Stimulated activated naive CD4-positive, alpha-beta T cell treated with Interleukin-2 at 50 U/mL for 16 hours (primary cell): ENCODE measurements around the gene ZNF322.

Experiments
- DNase-seq: peaks from one replicate; lab custom pipeline; 2025; lab: John Stamatoyannopoulos, UW

The ZNF322 gene

GRCh38 chr6:26613689-26614683, 45.6 kb downstream of the ZNF322 start:
- no peak for DNase-seq

- no peak for DNase-seq
Observed at GRCh38 chr6:26613201-26613600, 46.3 kb downstream of the ZNF322 start.

GRCh38 chr6:26611599-26611998, 47.9 kb downstream of the ZNF322 start:
- no peak for DNase-seq

GRCh38 chr6:26609463-26609862, 50.1 kb downstream of the ZNF322 start:
- DNase-seq: no peak

GRCh38 chr6:26607434-26608230, 51.9 kb downstream of the ZNF322 start:
- peak; percentile 25 for DNase-seq

GRCh38 chr6:26604797-26605196, 54.7 kb downstream of the ZNF322 start:
- DNase-seq: no peak

GRCh38 chr6:26604026-26604425, 55.5 kb downstream of the ZNF322 start:
- no peak for DNase-seq

- no peak for DNase-seq
Observed at GRCh38 chr6:26602262-26602661, 57.3 kb downstream of the ZNF322 start.

- DNase-seq: no peak
Observed at GRCh38 chr6:26600759-26601158, 58.8 kb downstream of the ZNF322 start.

- DNase-seq: no peak
Observed at GRCh38 chr6:26599591-26599990, 60.0 kb downstream of the ZNF322 start.

- DNase-seq: no peak
Observed at GRCh38 chr6:26599134-26599533, 60.4 kb downstream of the ZNF322 start.

GRCh38 chr6:26598267-26598666, 61.3 kb downstream of the ZNF322 start:
- DNase-seq: no peak

- no peak for DNase-seq
Observed at GRCh38 chr6:26597821-26598220, 61.7 kb downstream of the ZNF322 start.

- DNase-seq: no peak
Observed at GRCh38 chr6:26597389-26597766, 62.2 kb downstream of the ZNF322 start.

GRCh38 chr6:26596579-26597388, 62.8 kb downstream of the ZNF322 start, which contains the start of gene ABT1:
Gene ABT1 (plus strand): TSS chr6:26596953. CDS start chr6:26596983, 30 bp downstream.
- peak; percentile 96 for DNase-seq

- peak; percentile 83 for DNase-seq
Observed at GRCh38 chr6:26595669-26596269, 63.8 kb downstream of the ZNF322 start.

GRCh38 chr6:26594730-26595632, 64.6 kb downstream of the ZNF322 start:
- DNase-seq: no peak

GRCh38 chr6:26594131-26594498, 65.4 kb downstream of the ZNF322 start:
- DNase-seq: no peak

GRCh38 chr6:26593278-26594130, 66.0 kb downstream of the ZNF322 start:
- no peak for DNase-seq

- no peak for DNase-seq
Observed at GRCh38 chr6:26592649-26593048, 66.9 kb downstream of the ZNF322 start.
